AG04449 (cell line): Measurements from ENCODE around the gene PTTG1IP.

Experiments
- CTCF ChIA-PET: fragments of 350-600 bp; formaldehyde crosslinking; extraction: SDS; loops from one replicate; lab custom pipeline; 2021; ENCODE audit warnings: antibody characterized with exemption; lab: Yijun Ruan, JAX
- POLR2A ChIA-PET: fragments of 400-600, 350-600 bp; formaldehyde crosslinking; extraction: SDS; loops from one replicate; lab custom pipeline; 2020; ENCODE audit warnings: antibody characterized with exemption, inconsistent platforms; lab: Yijun Ruan, JAX
- DNase-seq: peaks from one replicate; pipeline ENCODE4 v3.0.0-alpha.2; 2010; ENCODE audit warnings: low read depth, low spot score
- H3K4me3 ChIP-seq: 2 replicates; pipeline ENCODE4 v1.5.1; 2011; ENCODE audit warnings: low read depth, mild to moderate bottlenecking, control low read depth, low read length
- CTCF ChIP-seq: IDR thresholded peaks from one replicate; pipeline ENCODE4 v1.5.1; 2011; ENCODE audit warnings: mild to moderate bottlenecking, moderate library complexity, low read length, control low read depth, inconsistent platforms; ENCODE audit not compliant: insufficient read depth; ENCODE audit errors: missing control alignments

PTTG1IP gene

GRCh38 chr21:44815852-44816628 is 57.5 kb downstream of the PTTG1IP start:
- POLR2A ChIA-PET: no interaction called here
- CTCF ChIA-PET: interaction anchor here (0.8 to 2.7 kb wide), 5 partner anchors 14 to 321 kb away, joined by 3 to 14 read pairs (median 5); partner anchors contain the start of gene UBE2G2
- no peak for DNase-seq
- TF ChIP-seq CTCF: no peak
- H3K4me3 ChIP-seq: no peak overlapping the region

- ChIA-PET CTCF (interaction anchor here (0.8 to 2.7 kb wide), 5 partner anchors 13 to 322 kb away, joined by 3 to 14 read pairs (median 5); partner anchors contain the start of gene UBE2G2), POLR2A (no interaction called here)
- DNase-seq: no peak
- no peak overlapping the region for H3K4me3 ChIP-seq
- TF ChIP-seq CTCF: no peak
These were observed 58.3 kb downstream of the PTTG1IP start for GRCh38 chr21:44815225-44815624.

GRCh38 chr21:44814498-44815023 is 58.9 kb downstream of the PTTG1IP start:
- ChIA-PET CTCF (interaction anchor here (2.2 to 2.7 kb wide), 3 partner anchors 12 to 21 kb away, joined by 5 to 14 read pairs (median 13); partner anchors contain the start of gene UBE2G2), POLR2A (no interaction called here)
- no peak for DNase-seq
- no peak overlapping the region for H3K4me3 ChIP-seq
- no peak for TF ChIP-seq CTCF

- H3K4me3 ChIP-seq: no peak overlapping the region
- ChIA-PET CTCF (interaction anchor here (2.2 kb wide), 1 partner anchor 14 kb away, joined by 7 read pairs; no protein-coding TSS in a partner anchor), POLR2A (no interaction called here)
- no peak for DNase-seq
- TF ChIP-seq CTCF: no peak
These were observed 59.8 kb downstream of the PTTG1IP start for GRCh38 chr21:44813727-44814126.

- no peak for TF ChIP-seq CTCF
- POLR2A ChIA-PET: no interaction called here
- no peak overlapping the region for H3K4me3 ChIP-seq
- no peak for DNase-seq
- CTCF ChIA-PET: interaction anchor here (1.1 to 2.2 kb wide), 2 partner anchors 13 to 20 kb away, joined by 3 to 7 read pairs; no protein-coding TSS in a partner anchor
These were observed 60.3 kb downstream of the PTTG1IP start for GRCh38 chr21:44813149-44813548.

GRCh38 chr21:44812640-44813039 is 60.9 kb downstream of the PTTG1IP start:
- POLR2A ChIA-PET: no interaction called here

More at GRCh38 chr21:44812640-44813039, 60.9 kb downstream of the PTTG1IP start:
- no peak for TF ChIP-seq CTCF
- H3K4me3 ChIP-seq: no peak overlapping the region
- no peak for DNase-seq
- CTCF ChIA-PET: interaction anchor here (1.1 to 2.2 kb wide), 2 partner anchors 13 to 20 kb away, joined by 3 to 7 read pairs; no protein-coding TSS in a partner anchor
